Measurements from ENCODE around the gene RTCB.

DNA sequence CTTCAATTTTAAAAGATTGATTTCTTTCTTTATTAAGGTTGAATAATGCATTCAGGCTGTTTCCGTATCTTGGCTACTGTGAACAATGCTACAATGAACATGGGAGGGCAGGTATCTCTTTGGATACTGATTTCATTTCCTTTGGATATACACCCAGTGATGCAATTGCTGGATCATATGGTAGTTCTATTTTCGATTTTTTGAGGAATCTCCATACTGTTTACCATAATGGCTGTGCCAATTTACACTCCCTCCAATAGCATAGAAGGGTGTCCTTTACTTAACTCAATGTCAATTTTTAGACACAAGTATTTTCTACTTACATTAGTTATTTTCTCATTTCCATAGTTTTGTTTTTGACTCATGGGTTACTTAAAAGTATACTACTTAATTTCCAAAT lies 8.0 kb downstream of the RTCB start:
- TF ChIP-seq, protein P1, sequence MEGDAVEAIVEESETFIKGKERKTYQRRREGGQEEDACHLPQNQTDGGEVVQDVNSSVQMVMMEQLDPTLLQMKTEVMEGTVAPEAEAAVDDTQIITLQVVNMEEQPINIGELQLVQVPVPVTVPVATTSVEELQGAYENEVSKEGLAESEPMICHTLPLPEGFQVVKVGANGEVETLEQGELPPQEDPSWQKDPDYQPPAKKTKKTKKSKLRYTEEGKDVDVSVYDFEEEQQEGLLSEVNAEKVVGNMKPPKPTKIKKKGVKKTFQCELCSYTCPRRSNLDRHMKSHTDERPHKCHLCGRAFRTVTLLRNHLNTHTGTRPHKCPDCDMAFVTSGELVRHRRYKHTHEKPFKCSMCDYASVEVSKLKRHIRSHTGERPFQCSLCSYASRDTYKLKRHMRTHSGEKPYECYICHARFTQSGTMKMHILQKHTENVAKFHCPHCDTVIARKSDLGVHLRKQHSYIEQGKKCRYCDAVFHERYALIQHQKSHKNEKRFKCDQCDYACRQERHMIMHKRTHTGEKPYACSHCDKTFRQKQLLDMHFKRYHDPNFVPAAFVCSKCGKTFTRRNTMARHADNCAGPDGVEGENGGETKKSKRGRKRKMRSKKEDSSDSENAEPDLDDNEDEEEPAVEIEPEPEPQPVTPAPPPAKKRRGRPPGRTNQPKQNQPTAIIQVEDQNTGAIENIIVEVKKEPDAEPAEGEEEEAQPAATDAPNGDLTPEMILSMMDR (IDR thresholded peaks at IDR 0.05) = no peak
- no peak for TF ChIP-seq POLR2A (IDR thresholded peaks at IDR 0.05)
- no peak for TF ChIP-seq POLR2AphosphoS5 (IDR thresholded peaks at IDR 0.05)
